ENCODE measurements around the gene SC5D.

The SC5D gene

GRCh38 chr11:121257976-121258375 lies 34.6 kb upstream of the SC5D start:
- TF ChIP-seq, protein P1, sequence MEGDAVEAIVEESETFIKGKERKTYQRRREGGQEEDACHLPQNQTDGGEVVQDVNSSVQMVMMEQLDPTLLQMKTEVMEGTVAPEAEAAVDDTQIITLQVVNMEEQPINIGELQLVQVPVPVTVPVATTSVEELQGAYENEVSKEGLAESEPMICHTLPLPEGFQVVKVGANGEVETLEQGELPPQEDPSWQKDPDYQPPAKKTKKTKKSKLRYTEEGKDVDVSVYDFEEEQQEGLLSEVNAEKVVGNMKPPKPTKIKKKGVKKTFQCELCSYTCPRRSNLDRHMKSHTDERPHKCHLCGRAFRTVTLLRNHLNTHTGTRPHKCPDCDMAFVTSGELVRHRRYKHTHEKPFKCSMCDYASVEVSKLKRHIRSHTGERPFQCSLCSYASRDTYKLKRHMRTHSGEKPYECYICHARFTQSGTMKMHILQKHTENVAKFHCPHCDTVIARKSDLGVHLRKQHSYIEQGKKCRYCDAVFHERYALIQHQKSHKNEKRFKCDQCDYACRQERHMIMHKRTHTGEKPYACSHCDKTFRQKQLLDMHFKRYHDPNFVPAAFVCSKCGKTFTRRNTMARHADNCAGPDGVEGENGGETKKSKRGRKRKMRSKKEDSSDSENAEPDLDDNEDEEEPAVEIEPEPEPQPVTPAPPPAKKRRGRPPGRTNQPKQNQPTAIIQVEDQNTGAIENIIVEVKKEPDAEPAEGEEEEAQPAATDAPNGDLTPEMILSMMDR (IDR thresholded peaks at IDR 0.05; ENCODE audit: insufficient read depth, low read length), result no peak
- TF ChIP-seq POLR2AphosphoS5 (IDR thresholded peaks at IDR 0.05; ENCODE audit: low read depth) (no peak), SPI1 (IDR thresholded peaks at IDR 0.05; ENCODE audit: borderline replicate concordance, low read depth) (no peak)

DNA sequence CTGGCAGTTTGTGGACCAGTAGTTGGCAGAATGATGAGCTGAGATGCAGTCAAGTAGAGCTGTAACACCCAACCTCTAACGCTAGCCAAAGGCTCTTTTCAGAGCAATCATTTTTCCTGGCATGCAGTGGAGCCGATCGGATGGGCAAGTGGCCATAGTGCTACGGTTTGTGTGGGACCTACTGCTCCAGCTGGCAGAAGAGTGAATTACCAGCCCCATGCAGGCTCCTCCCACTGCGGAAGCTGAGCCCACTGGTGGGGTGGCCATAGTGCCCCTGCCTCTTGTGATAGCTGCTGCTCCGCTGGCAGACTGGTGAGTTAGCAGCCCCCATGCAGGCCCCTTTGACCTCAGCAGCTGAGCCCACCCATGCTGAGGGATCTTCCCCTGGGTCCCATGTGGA lies 27.0 kb upstream of the SC5D start:
- no peak for TF ChIP-seq POLR2AphosphoS5 (IDR thresholded peaks at IDR 0.05; ENCODE audit: low read depth)
- no peak for TF ChIP-seq GABPA (IDR thresholded peaks at IDR 0.05; ENCODE audit: low read depth)
- TF ChIP-seq, protein P1 (IDR thresholded peaks at IDR 0.05; ENCODE audit: insufficient read depth, low read length), result no peak
- no peak for TF ChIP-seq SPI1 (IDR thresholded peaks at IDR 0.05; ENCODE audit: borderline replicate concordance, low read depth)
- no peak for TF ChIP-seq REST (IDR thresholded peaks at IDR 0.05; ENCODE audit: insufficient replicate concordance, low read depth)
- no peak for DNase-seq (ENCODE audit: low read depth in 1 of 2, low spot score in 1 of 2)
- H3K27me3 ChIP-seq (ENCODE audit: insufficient read depth, poor library complexity, severe bottlenecking), result peaks cover 31% of the 10 kb centered on the region
- no peak overlapping the region for H3K4me3 ChIP-seq (replicated peaks; ENCODE audit: insufficient read depth, low read length)
- no peak overlapping the region for H3K27ac ChIP-seq (replicated peaks)

More at GRCh38 chr11:121257976-121258375, 34.6 kb upstream of the SC5D start:
- no peak for DNase-seq (ENCODE audit: low read depth in 1 of 2, low spot score in 1 of 2)
- H3K27ac ChIP-seq (replicated peaks), result no peak overlapping the region
- H3K27me3 ChIP-seq (ENCODE audit: insufficient read depth, poor library complexity, severe bottlenecking), result peaks cover 5% of the 10 kb centered on the region
- H3K4me3 ChIP-seq (replicated peaks; ENCODE audit: insufficient read depth, low read length), result no peak overlapping the region

DNA sequence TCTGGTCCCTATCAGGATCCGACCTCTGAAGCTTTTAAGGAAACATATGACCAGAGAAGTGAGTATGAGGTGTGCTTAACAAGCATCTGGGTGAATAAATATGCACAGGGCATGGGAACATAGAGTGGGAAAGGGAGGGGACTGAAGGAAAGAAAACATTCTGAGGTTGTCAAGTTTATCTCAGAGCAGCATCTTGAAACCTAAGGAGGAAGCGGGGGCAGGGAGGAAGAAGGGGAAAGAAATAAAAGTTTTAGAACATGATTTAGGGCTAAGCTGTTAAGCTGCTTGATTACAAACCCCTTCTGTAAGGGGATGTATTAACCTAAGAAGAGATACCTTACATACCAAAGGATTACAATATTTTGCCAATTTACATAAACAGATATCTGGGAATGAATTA lies 24.0 kb upstream of the SC5D start:
- Histone ChIP-seq H3K27me3 (ENCODE audit: insufficient read depth, poor library complexity, severe bottlenecking) (peaks cover 37% of the 10 kb centered on the region), H3K4me3 (replicated peaks; ENCODE audit: insufficient read depth, low read length) (no peak overlapping the region), H3K27ac (replicated peaks) (no peak overlapping the region)
- TF ChIP-seq REST (IDR thresholded peaks at IDR 0.05; ENCODE audit: insufficient replicate concordance, low read depth), result no peak
- TF ChIP-seq, protein P1 (IDR thresholded peaks at IDR 0.05; ENCODE audit: insufficient read depth, low read length), result no peak
- TF ChIP-seq POLR2AphosphoS5 (IDR thresholded peaks at IDR 0.05; ENCODE audit: low read depth), result no peak
- no peak for TF ChIP-seq GABPA (IDR thresholded peaks at IDR 0.05; ENCODE audit: low read depth)
- no peak for TF ChIP-seq SPI1 (IDR thresholded peaks at IDR 0.05; ENCODE audit: borderline replicate concordance, low read depth)
- DNase-seq (ENCODE audit: low read depth in 1 of 2, low spot score in 1 of 2), result no peak

- TF ChIP-seq GABPA (IDR thresholded peaks at IDR 0.05; ENCODE audit: low read depth) (no peak), SPI1 (IDR thresholded peaks at IDR 0.05; ENCODE audit: borderline replicate concordance, low read depth) (no peak), REST (IDR thresholded peaks at IDR 0.05; ENCODE audit: insufficient replicate concordance, low read depth) (no peak), POLR2AphosphoS5 (IDR thresholded peaks at IDR 0.05; ENCODE audit: low read depth) (no peak)
- TF ChIP-seq, protein P1 (IDR thresholded peaks at IDR 0.05; ENCODE audit: insufficient read depth, low read length), result no peak
- H3K27me3 ChIP-seq (ENCODE audit: insufficient read depth, poor library complexity, severe bottlenecking), result peaks cover 34% of the 10 kb centered on the region
- DNase-seq (ENCODE audit: low read depth in 1 of 2, low spot score in 1 of 2), result no peak
- no peak overlapping the region for H3K27ac ChIP-seq (replicated peaks)
- no peak overlapping the region for H3K4me3 ChIP-seq (replicated peaks; ENCODE audit: insufficient read depth, low read length)
These were observed 22.4 kb upstream of the SC5D start for GRCh38 chr11:121270001-121270678.

Data from HL-60 (cell line).